ENCODE measurements around the gene TGFBR3. TPM values are rescaled to one million over a fixed set of nuclear protein-coding genes. Genes with fewer than 3 reads are reported as not detected.

The TGFBR3 gene
- total RNA-seq, 1 donor from 2014 or later = 2.5 TPM

- Mint-ChIP-seq H3K9me3 (ENCODE audit: unreplicated experiment) (no peaks in the 10 kb centered on the region), H3K36me3 (ENCODE audit: low read depth, unreplicated experiment) (peaks cover 2% of the 10 kb centered on the region), H3K4me1 (ENCODE audit: low read depth, unreplicated experiment) (no peaks in the 10 kb centered on the region), H3K4me3 (ENCODE audit: unreplicated experiment) (no peak overlapping the region), H3K27ac (ENCODE audit: unreplicated experiment) (no peak overlapping the region), H3K27me3 (ENCODE audit: low read depth, unreplicated experiment) (no peaks in the 10 kb centered on the region)
- no peaks in the 10 kb centered on the region for H4K20me1 ChIP-seq (ENCODE audit: insufficient read depth, low read length)
- H3K4me2 ChIP-seq (ENCODE audit: low read length) = no peak overlapping the region
- no peak overlapping the region for H3K4me3 ChIP-seq (ENCODE audit: insufficient read depth, low read depth, low read length)
- H2AFZ ChIP-seq (ENCODE audit: low read depth, low read length) = no peak overlapping the region
- H3K27ac ChIP-seq (ENCODE audit: low read depth, low read length) = no peak overlapping the region
- H3K36me3 ChIP-seq (ENCODE audit: insufficient read depth, low read length) = no peaks in the 10 kb centered on the region
- no peak for FAIRE-seq
- H3K27me3 ChIP-seq (ENCODE audit: insufficient read depth, low read length) = no peaks in the 10 kb centered on the region
- DNase-seq (ENCODE audit: low read depth) = no peak
- H3K4me1 ChIP-seq (ENCODE audit: insufficient read depth, low read length) = no peaks in the 10 kb centered on the region
- no peaks in the 10 kb centered on the region for H3K9me3 ChIP-seq (ENCODE audit: insufficient read depth, low read depth, low read length)
- H3K9ac ChIP-seq (ENCODE audit: low read length) = no peak overlapping the region
- TF ChIP-seq, protein P1, sequence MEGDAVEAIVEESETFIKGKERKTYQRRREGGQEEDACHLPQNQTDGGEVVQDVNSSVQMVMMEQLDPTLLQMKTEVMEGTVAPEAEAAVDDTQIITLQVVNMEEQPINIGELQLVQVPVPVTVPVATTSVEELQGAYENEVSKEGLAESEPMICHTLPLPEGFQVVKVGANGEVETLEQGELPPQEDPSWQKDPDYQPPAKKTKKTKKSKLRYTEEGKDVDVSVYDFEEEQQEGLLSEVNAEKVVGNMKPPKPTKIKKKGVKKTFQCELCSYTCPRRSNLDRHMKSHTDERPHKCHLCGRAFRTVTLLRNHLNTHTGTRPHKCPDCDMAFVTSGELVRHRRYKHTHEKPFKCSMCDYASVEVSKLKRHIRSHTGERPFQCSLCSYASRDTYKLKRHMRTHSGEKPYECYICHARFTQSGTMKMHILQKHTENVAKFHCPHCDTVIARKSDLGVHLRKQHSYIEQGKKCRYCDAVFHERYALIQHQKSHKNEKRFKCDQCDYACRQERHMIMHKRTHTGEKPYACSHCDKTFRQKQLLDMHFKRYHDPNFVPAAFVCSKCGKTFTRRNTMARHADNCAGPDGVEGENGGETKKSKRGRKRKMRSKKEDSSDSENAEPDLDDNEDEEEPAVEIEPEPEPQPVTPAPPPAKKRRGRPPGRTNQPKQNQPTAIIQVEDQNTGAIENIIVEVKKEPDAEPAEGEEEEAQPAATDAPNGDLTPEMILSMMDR (IDR thresholded peaks at IDR 0.05; ENCODE audit: insufficient read depth, low read depth, low read length) = no peak
- TF ChIP-seq EZH2 (IDR thresholded peaks at IDR 0.05; ENCODE audit: insufficient read depth, low read length) = no peak
- H3K79me2 ChIP-seq (ENCODE audit: insufficient read depth, low read length) = no peaks in the 10 kb centered on the region
Observed at GRCh38 chr1:91714867-91715381, 171.0 kb downstream of the TGFBR3 start.

DNA sequence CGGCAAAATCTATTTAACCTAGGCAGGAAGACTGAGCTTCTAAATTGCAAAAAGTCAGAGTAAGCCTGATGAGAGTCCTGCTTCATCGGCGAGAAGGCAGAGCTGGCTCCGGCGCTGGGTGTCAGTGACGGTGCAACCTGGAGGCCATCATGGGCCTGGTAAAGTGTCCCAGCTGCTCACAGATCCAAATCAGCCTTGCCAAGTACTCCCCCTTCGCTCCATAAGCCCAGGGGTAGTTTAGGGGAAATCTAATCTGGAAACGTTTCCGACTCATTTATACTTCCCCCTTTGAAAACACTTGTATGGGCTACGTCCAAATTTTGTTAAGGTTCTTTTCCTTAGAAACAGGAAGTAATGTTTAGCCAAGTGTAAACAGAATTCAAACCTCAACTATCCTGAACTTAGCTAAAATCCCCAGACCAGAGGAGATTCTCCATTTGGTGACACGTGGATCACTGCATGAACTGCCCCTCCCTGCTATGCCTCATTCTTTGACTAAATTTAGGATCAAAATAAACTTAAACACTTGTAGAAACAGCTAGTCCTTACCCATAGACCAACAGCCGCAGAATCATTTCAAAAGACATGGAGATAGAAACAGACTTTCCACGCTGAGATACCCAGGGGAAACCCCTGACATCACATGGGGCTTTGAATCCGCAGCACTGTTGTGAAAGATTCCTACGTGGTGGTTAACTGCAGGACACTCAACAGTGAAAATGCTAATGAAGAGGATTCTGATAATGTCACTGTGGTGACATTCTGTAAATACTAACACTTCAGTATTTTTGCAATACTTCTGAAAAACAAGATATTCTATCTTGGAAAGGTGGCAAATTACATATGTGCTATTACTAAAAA, 172.7 kb downstream of the TGFBR3 start:
- H4K20me1 ChIP-seq (ENCODE audit: insufficient read depth, low read length) = no peaks in the 10 kb centered on the region
- Mint-ChIP-seq H3K9me3 (ENCODE audit: unreplicated experiment) (no peaks in the 10 kb centered on the region), H3K4me1 (ENCODE audit: low read depth, unreplicated experiment) (no peaks in the 10 kb centered on the region), H3K27me3 (ENCODE audit: low read depth, unreplicated experiment) (no peaks in the 10 kb centered on the region), H3K27ac (ENCODE audit: unreplicated experiment) (no peak overlapping the region), H3K36me3 (ENCODE audit: low read depth, unreplicated experiment) (no peaks in the 10 kb centered on the region), H3K4me3 (ENCODE audit: unreplicated experiment) (no peak overlapping the region)
- DNase-seq (ENCODE audit: low read depth) (no peak), FAIRE-seq (no peak)
- H2AFZ ChIP-seq (ENCODE audit: low read depth, low read length) = no peak overlapping the region
- H3K9ac ChIP-seq (ENCODE audit: low read length) = no peak overlapping the region
- H3K4me2 ChIP-seq (ENCODE audit: low read length) = no peak overlapping the region
- H3K4me3 ChIP-seq (ENCODE audit: insufficient read depth, low read depth, low read length) = no peak overlapping the region
- H3K27me3 ChIP-seq (ENCODE audit: insufficient read depth, low read length) = no peaks in the 10 kb centered on the region
- TF ChIP-seq EZH2 (IDR thresholded peaks at IDR 0.05; ENCODE audit: insufficient read depth, low read length) = no peak
- TF ChIP-seq, protein P1 (IDR thresholded peaks at IDR 0.05; ENCODE audit: insufficient read depth, low read depth, low read length) = no peak
- no peaks in the 10 kb centered on the region for H3K4me1 ChIP-seq (ENCODE audit: insufficient read depth, low read length)
- H3K9me3 ChIP-seq (ENCODE audit: insufficient read depth, low read depth, low read length) = no peaks in the 10 kb centered on the region
- H3K27ac ChIP-seq (ENCODE audit: low read depth, low read length) = no peak overlapping the region
- no peaks in the 10 kb centered on the region for H3K79me2 ChIP-seq (ENCODE audit: insufficient read depth, low read length)
- no peaks in the 10 kb centered on the region for H3K36me3 ChIP-seq (ENCODE audit: insufficient read depth, low read length)

DNA sequence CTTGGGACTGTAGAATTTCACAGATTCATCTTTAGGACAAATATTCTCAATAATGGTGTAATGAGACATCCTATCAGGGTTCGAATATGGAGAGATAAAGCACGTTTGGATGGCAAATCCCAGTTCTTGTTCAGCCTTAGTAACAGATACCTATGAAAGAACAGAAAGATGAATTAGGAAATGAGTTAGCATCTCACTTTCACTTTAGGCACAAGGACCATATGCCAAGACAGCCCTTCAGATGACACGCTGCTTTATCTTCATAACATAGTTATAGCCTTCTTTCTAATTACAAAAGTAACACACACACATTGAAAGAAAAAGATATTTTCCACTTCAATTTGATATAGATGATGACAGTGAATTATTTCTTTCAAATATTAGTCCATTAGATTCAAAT, 173.6 kb downstream of the TGFBR3 start:
- Histone ChIP-seq H3K9me3 (ENCODE audit: insufficient read depth, low read depth, low read length) (no peaks in the 10 kb centered on the region), H3K4me2 (ENCODE audit: low read length) (no peak overlapping the region), H3K9ac (ENCODE audit: low read length) (no peak overlapping the region), H4K20me1 (ENCODE audit: insufficient read depth, low read length) (no peaks in the 10 kb centered on the region), H3K79me2 (ENCODE audit: insufficient read depth, low read length) (no peaks in the 10 kb centered on the region), H2AFZ (ENCODE audit: low read depth, low read length) (no peak overlapping the region), H3K27me3 (ENCODE audit: insufficient read depth, low read length) (no peaks in the 10 kb centered on the region), H3K36me3 (ENCODE audit: insufficient read depth, low read length) (no peaks in the 10 kb centered on the region), H3K4me1 (ENCODE audit: insufficient read depth, low read length) (no peaks in the 10 kb centered on the region), H3K4me3 (ENCODE audit: insufficient read depth, low read depth, low read length) (no peak overlapping the region), H3K27ac (ENCODE audit: low read depth, low read length) (no peak overlapping the region)
- Mint-ChIP-seq H3K4me1 (ENCODE audit: low read depth, unreplicated experiment) (no peaks in the 10 kb centered on the region), H3K9me3 (ENCODE audit: unreplicated experiment) (no peaks in the 10 kb centered on the region), H3K27me3 (ENCODE audit: low read depth, unreplicated experiment) (peaks cover 3% of the 10 kb centered on the region), H3K36me3 (ENCODE audit: low read depth, unreplicated experiment) (no peaks in the 10 kb centered on the region), H3K27ac (ENCODE audit: unreplicated experiment) (no peak overlapping the region), H3K4me3 (ENCODE audit: unreplicated experiment) (no peak overlapping the region)
- no peak for DNase-seq (ENCODE audit: low read depth)
- no peak for FAIRE-seq
- TF ChIP-seq, protein P1 (IDR thresholded peaks at IDR 0.05; ENCODE audit: insufficient read depth, low read depth, low read length) = no peak
- TF ChIP-seq EZH2 (IDR thresholded peaks at IDR 0.05; ENCODE audit: insufficient read depth, low read length) = no peak

All from astrocyte (in vitro differentiated cells and primary cell).